Measurements from ENCODE around the gene NFIX. TPM values are rescaled to one million over a fixed set of nuclear protein-coding genes. Genes with fewer than 3 reads are reported as not detected.

Gene NFIX
- total and polyA plus RNA-seq, 2 of the 13 experiments (the other 11 are each of a cell fraction or from before 2014, with no cell fraction given): 3.4 to 5.4 TPM

GRCh38 chr19:13014101-13014920 lies 19.0 kb downstream of the NFIX start (continued):
- TF ChIP-seq, protein P1, sequence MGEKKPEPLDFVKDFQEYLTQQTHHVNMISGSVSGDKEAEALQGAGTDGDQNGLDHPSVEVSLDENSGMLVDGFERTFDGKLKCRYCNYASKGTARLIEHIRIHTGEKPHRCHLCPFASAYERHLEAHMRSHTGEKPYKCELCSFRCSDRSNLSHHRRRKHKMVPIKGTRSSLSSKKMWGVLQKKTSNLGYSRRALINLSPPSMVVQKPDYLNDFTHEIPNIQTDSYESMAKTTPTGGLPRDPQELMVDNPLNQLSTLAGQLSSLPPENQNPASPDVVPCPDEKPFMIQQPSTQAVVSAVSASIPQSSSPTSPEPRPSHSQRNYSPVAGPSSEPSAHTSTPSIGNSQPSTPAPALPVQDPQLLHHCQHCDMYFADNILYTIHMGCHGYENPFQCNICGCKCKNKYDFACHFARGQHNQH (CRISPR knock-in tag; IDR thresholded peaks at IDR 0.05): no peak
- TF ChIP-seq ZEB1 (IDR thresholded peaks at IDR 0.05; ENCODE audit: insufficient replicate concordance, low read depth) (no peak), ZNF572 (CRISPR knock-in tag; IDR thresholded peaks at IDR 0.05) (no peak), GATAD2A (CRISPR knock-in tag; IDR thresholded peaks at IDR 0.05) (no peak), MAZ (IDR thresholded peaks at IDR 0.05; ENCODE audit: borderline replicate concordance, low read depth, low read length) (no peak), MAZ (CRISPR knock-in tag; IDR thresholded peaks at IDR 0.05; ENCODE audit: low read depth) (no peak), RARA (CRISPR knock-in tag; IDR thresholded peaks at IDR 0.05) (no peak), ZFP82 (CRISPR knock-in tag; IDR thresholded peaks at IDR 0.05; ENCODE audit: borderline replicate concordance) (no peak)
- TF ChIP-seq, protein P2, sequence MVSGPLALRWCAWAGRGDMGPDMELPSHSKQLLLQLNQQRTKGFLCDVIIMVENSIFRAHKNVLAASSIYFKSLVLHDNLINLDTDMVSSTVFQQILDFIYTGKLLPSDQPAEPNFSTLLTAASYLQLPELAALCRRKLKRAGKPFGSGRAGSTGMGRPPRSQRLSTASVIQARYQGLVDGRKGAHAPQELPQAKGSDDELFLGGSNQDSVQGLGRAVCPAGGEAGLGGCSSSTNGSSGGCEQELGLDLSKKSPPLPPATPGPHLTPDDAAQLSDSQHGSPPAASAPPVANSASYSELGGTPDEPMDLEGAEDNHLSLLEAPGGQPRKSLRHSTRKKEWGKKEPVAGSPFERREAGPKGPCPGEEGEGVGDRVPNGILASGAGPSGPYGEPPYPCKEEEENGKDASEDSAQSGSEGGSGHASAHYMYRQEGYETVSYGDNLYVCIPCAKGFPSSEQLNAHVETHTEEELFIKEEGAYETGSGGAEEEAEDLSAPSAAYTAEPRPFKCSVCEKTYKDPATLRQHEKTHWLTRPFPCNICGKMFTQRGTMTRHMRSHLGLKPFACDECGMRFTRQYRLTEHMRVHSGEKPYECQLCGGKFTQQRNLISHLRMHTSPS (CRISPR knock-in tag; IDR thresholded peaks at IDR 0.05; ENCODE audit: low read depth): no peak
- TF ChIP-seq, protein P3, sequence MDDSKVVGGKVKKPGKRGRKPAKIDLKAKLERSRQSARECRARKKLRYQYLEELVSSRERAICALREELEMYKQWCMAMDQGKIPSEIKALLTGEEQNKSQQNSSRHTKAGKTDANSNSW (CRISPR knock-in tag; IDR thresholded peaks at IDR 0.05; ENCODE audit: borderline replicate concordance): no peak
